HG03039 (cell line): ENCODE data around the gene RSPH10B.
"Not testable (repeated sequence)": the region's sequence is repeated elsewhere in the genome, so short reads cannot be mapped to it uniquely, and the experiment has no call there.

Experiments used
- ATAC-seq: cut with Tn5 transposase; IDR thresholded peaks from one replicate; pipeline ENCODE4 v1.9.1; 2021; ENCODE audit warnings: mild to moderate bottlenecking, moderate library complexity; ENCODE audit not compliant: unreplicated experiment

RSPH10B gene

DNA sequence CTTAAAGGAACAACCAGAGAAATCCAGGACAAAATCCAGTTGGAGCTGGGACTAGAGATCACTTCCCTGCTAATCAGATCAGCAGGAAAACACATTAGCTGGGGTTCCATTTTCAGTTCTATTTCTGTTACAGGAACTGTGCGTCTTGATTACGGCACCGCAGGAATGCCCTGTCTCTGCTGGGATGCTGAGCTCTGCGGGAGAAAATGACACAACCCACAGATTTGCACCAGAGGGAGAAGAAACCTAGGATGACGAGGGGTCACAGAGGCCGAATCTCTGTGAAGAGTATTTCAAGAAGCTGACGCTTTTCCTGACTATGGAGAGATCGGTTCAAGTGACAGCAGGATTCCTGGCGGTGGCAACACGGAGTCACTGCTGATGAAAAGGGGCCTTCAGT is 40.2 kb downstream of the RSPH10B start:
- ATAC-seq, result not testable (repeated sequence)

DNA sequence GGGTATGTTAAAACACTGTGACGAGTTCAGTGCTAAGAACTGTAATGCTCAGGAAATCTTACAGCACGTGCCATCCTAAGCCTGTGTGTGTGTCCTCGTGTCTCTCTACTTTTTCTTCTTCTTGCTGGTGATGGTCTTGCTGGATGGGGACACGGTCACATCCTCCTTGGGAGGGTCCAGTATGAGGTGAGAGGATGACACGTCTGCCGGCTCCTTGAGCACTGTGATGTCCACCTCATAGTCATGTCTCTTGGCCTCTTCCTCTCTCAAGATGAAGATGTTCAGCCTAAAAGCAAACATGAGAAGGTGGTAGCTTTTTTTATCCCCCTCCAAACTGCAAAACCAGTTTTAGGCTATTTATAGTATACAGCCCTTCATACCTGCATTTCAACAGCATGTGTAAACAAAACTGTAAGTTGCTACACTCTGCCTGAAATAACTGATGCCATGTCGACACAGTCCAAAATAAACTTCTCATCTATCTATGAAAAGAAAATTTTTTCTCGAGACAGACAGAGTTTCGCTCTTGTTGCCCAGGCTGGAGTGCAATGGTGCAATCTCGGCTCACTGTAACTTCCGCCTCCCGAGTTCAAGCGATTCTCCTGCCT is 44.1 kb downstream of the RSPH10B start:
- not testable (repeated sequence) for ATAC-seq

DNA sequence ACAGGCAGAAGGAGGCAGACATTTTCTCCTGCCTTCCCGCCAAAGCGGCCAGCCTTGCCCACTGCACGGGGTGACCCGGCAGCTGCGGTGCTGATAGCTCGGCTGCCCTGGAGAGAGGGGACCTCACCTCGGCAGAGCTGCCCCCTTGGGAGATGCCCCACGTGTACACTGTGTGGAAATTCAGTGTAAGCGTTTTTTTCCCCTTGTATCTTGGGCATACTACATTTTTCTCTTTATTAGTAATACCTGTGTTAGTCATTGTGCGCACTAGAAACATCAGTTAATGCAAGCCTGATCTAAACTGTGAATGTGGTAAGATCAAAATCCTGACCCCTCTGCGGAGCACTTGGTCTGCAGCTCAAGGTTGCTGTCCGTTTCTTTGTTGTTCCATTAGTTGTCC is 45.9 kb downstream of the RSPH10B start:
- not testable (repeated sequence) for ATAC-seq

- ATAC-seq, result not testable (repeated sequence)
Measured at GRCh38 chr7:5924180-5924579, 46.3 kb downstream of the RSPH10B start.

DNA sequence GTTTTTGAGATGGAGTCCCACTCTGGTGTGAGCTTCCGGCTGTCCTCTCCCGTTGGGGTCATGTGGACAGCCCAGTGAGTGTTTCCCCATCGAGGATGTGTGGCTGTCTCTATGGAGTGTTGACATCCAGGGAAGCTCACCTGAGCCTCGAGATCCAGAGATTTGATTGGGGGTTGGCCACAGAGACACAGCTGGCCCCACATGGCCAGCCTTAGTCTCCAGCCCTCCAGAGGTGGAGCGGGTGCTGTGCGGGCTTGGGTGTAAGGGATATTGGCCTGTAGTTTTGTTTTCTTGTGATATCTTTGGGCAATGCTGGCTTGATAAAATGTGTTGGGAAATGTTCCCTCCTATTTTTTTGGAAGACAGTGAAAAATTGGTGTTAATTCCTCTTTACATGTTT is 54.0 kb downstream of the RSPH10B start:
- not testable (repeated sequence) for ATAC-seq

DNA sequence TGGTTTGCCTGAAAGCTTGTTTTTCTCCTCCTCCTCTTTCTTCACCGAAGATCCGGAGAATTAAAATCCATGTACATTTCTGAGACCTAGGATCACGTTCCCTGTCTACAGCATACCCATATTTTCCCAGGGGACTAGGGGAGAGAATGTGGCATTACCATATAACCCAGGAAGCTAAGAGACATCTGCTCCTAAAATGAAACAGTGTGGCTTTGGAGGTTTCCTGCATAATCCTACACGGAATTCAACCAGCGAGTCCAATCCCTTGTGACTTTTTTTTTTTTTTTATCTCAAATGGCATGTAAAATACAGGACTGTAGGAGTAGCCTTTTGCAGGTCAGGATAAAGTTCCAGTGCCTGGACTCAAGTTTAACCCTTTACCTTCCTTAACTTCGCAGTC is 61.7 kb downstream of the RSPH10B start:
- ATAC-seq, result not testable (repeated sequence)

- ATAC-seq, result not testable (repeated sequence)
Measured at GRCh38 chr7:5904726-5905125, 65.8 kb downstream of the RSPH10B start.

- ATAC-seq, result not testable (repeated sequence)
Measured at GRCh38 chr7:5903002-5903401, 67.5 kb downstream of the RSPH10B start.

GRCh38 chr7:5898480-5899224 is 71.8 kb downstream of the RSPH10B start, which contains the start of gene CCZ1:
Gene CCZ1, plus strand, starts transcription at chr7:5898733. Its CDS starts 67 bp downstream, at chr7:5898800.
- ATAC-seq, result peak; percentile 85

DNA sequence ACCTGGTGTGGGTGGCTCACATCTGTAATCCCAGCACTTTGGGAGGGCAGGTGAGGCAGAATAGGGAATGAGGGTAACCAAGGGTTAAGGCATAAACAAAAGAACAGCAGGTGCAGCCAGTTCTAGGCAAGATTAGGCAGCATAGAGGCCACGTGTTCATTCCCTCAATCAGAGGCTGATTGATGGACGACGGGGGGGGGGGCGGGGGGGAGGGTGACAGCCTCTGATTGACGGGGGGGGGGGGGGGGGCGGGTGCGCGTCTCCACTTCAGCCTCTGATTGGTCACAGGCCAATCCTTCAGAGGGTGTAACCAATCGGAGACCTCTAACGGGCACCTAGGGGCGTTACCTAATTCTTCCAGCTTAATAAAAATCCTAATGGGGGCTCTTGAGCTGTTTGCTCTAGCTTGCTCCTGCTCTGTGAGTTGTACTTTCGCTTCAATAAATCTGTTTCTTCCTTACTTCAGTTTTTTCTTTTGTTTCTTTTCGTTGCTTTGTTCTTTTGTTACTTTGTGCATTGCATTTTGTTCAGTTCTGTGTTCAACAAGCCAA is 73.0 kb downstream of the RSPH10B start:
- not testable (repeated sequence) for ATAC-seq

DNA sequence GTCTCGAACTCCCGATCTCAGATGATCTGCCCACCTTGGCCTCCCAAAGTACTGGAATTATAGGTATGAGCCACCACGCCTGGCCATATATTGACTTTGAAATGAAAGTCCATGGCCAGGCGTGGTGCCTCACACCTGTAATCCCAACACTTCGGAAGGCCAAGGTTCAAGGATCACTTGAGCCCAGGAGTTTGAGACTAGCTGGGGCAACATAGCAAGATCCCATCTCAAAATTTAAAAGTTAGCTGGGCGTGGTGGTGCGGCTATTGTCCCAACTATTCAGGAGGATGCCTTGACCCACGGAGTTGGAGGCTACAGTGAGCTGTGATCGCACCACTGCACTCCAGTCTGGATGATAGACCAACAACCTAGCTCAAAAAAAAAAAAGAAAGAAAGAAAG is 78.0 kb downstream of the RSPH10B start:
- no peak for ATAC-seq

- not testable (repeated sequence) for ATAC-seq
Measured at GRCh38 chr7:5890244-5890643, 80.2 kb downstream of the RSPH10B start.

GRCh38 chr7:5888021-5888420 is 82.5 kb downstream of the RSPH10B start:
- ATAC-seq, result not testable (repeated sequence)

- ATAC-seq, result not testable (repeated sequence)
Measured at GRCh38 chr7:5884431-5884830, 86.1 kb downstream of the RSPH10B start.

GRCh38 chr7:5880106-5880505 is 90.4 kb downstream of the RSPH10B start:
- ATAC-seq, result not testable (repeated sequence)

GRCh38 chr7:5879591-5879990 is 90.9 kb downstream of the RSPH10B start:
- not testable (repeated sequence) for ATAC-seq
